Measurements from ENCODE around the gene SMLR1. TPM values are rescaled to one million over a fixed set of nuclear protein-coding genes. Genes with fewer than 3 reads are reported as not detected.
A peak's percentile ranks its signal among the peaks of the same experiment; 100 is the strongest.
"Not testable (repeated sequence)": the region's sequence is repeated elsewhere in the genome, so short reads cannot be mapped to it uniquely, and the experiment has no call there.

Gene SMLR1
- total and polyA plus RNA-seq, 8 donors, result 0.13 to 0.23 (median 0.19) TPM; not detected in 2

- no peak for DNase-seq
- Histone ChIP-seq H3K4me3 (no peak overlapping the region), H3K27ac (no peak overlapping the region), H3K36me3 (no peaks in the 10 kb centered on the region), H3K4me1 (no peaks in the 10 kb centered on the region), H3K9me3 (peaks cover 0 to 6% of the 10 kb centered on the region in 2 donors), H3K27me3 (no peaks in the 10 kb centered on the region)
- intact Hi-C loops (cut with DNase I), result no loop called here
- no peak for ATAC-seq
- TF ChIP-seq CTCF (IDR thresholded peaks at IDR 0.05), result no peak
These were observed 32.5 kb upstream of the SMLR1 start for GRCh38 chr6:130794738-130795137.

- intact Hi-C loops (cut with DNase I), result no loop called here
- Histone ChIP-seq H3K4me1 (no peaks in the 10 kb centered on the region), H3K9me3 (peaks cover 0 to 14% of the 10 kb centered on the region in 2 donors), H3K4me3 (no peak overlapping the region), H3K36me3 (no peaks in the 10 kb centered on the region), H3K27me3 (no peaks in the 10 kb centered on the region), H3K27ac (no peak overlapping the region)
- TF ChIP-seq CTCF (IDR thresholded peaks at IDR 0.05), result no peak
- ATAC-seq (no peak), DNase-seq (peak in 1 of 4 donors; percentile 10)
These were observed 30.8 kb upstream of the SMLR1 start for GRCh38 chr6:130796313-130796905.

GRCh38 chr6:130797061-130797460 is 30.1 kb upstream of the SMLR1 start:
- no peaks in the 10 kb centered on the region for H3K27me3 ChIP-seq
- H3K4me1 ChIP-seq, result no peaks in the 10 kb centered on the region
- ATAC-seq (no peak), DNase-seq (no peak)
- H3K9me3 ChIP-seq, result peaks cover 0 to 16% of the 10 kb centered on the region in 2 donors
- H3K27ac ChIP-seq, result no peak overlapping the region
- no peak for TF ChIP-seq CTCF (IDR thresholded peaks at IDR 0.05)
- intact Hi-C loops (cut with DNase I), result no loop called here
- no peak overlapping the region for H3K4me3 ChIP-seq
- H3K36me3 ChIP-seq, result no peaks in the 10 kb centered on the region

- peaks cover 0 to 16% of the 10 kb centered on the region in 2 donors for H3K9me3 ChIP-seq
- H3K4me3 ChIP-seq; ATAC-seq; H3K36me3 ChIP-seq; H3K27ac ChIP-seq; H3K4me1 ChIP-seq; intact Hi-C loops (cut with DNase I); H3K27me3 ChIP-seq: not testable (repeated sequence)
- peak in 1 of 4 donors; percentile 49 for DNase-seq
These were observed 25.8 kb upstream of the SMLR1 start for GRCh38 chr6:130801368-130801767.

GRCh38 chr6:130810307-130811030 is 16.7 kb upstream of the SMLR1 start:
- Histone ChIP-seq H3K27ac (no peak overlapping the region), H3K4me1 (no peaks in the 10 kb centered on the region), H3K27me3 (no peaks in the 10 kb centered on the region), H3K9me3 (no peaks in the 10 kb centered on the region), H3K36me3 (no peaks in the 10 kb centered on the region), H3K4me3 (no peak overlapping the region)
- ATAC-seq (no peak), DNase-seq (no peak)
- no peak for TF ChIP-seq CTCF (IDR thresholded peaks at IDR 0.05)
- intact Hi-C loops (cut with DNase I), result no loop called here

Measured in left lung (tissue), 10 donors.